Smooth muscle cell (in vitro differentiated cells): ENCODE data around the gene ADGRB2. TPM values are rescaled to one million over a fixed set of nuclear protein-coding genes. Genes with fewer than 3 reads are reported as not detected.

Experiments
- DNase-seq: peaks from one replicate; lab custom pipeline; 2025; ENCODE audit not compliant: unreplicated experiment; lab: John Stamatoyannopoulos, UW
- H2AFZ ChIP-seq: fragments of 200-600 bp; sonication (generic); 2 replicates; pipeline ENCODE4 v1.6.0; 2016; ENCODE audit warnings: antibody characterized with exemption, low read depth, mild to moderate bottlenecking
- H3F3A ChIP-seq: fragments of 200-600 bp; sonication (generic); 2 replicates; pipeline ENCODE4 v1.6.0; 2017; ENCODE audit warnings: antibody characterized with exemption, low read depth
- H3K27ac ChIP-seq: fragments of 200-600 bp; sonication (generic); 2 replicates; pipeline ENCODE4 v1.5.1; 2016; ENCODE audit warnings: low read depth, mild to moderate bottlenecking
- H3K27me3 ChIP-seq: fragments of 200-600 bp; sonication (generic); 2 replicates; pipeline ENCODE4 v1.6.1; 2016; ENCODE audit warnings: low read depth, mild to moderate bottlenecking
- H3K36me3 ChIP-seq: fragments of 200-600 bp; sonication (generic); 2 replicates; pipeline ENCODE4 v1.5.1; 2016; ENCODE audit warnings: low read depth
- H3K4me1 ChIP-seq: fragments of 200-600 bp; sonication (generic); 2 replicates; pipeline ENCODE4 v1.5.1; 2016; ENCODE audit warnings: low read depth
- H3K4me2 ChIP-seq: fragments of 200-600 bp; sonication (generic); 2 replicates; pipeline ENCODE4 v1.6.0; 2016; ENCODE audit warnings: mild to moderate bottlenecking
- H3K4me3 ChIP-seq: fragments of 200-600 bp; sonication (generic); 2 replicates; pipeline ENCODE4 v1.5.1; 2016; ENCODE audit warnings: mild to moderate bottlenecking
- H3K79me2 ChIP-seq: fragments of 200-600 bp; sonication (generic); 2 replicates; pipeline ENCODE4 v1.6.0; 2016; ENCODE audit warnings: low read depth, mild to moderate bottlenecking
- H3K9ac ChIP-seq: fragments of 200-600 bp; sonication (generic); 2 replicates; pipeline ENCODE4 v1.6.0; 2016; ENCODE audit warnings: low read depth
- H3K9me3 ChIP-seq: fragments of 200-600 bp; sonication (generic); replicated peaks from 2 replicates; pipeline ENCODE4 v1.5.1; 2016; ENCODE audit warnings: low read depth
- H4K20me1 ChIP-seq: fragments of 200-600 bp; sonication (generic); 2 replicates; pipeline ENCODE4 v1.6.0; 2016; ENCODE audit warnings: low read depth
- WGBS: methylation state at CpG from one replicate; pipeline ENCODE4 v1.1.7; 2016; ENCODE audit warnings: low lambda C conversion rate; 5-methylcytosine and 5-hydroxymethylcytosine counted together
- polyA plus RNA-seq: library from polyadenylated mRNA; unstranded; fragments of >200 nt; fragmentation: Nextera tagmentation; extraction: Ambion mirVana; gene quantifications from 2 replicates; pipeline ENCODE4 v1.2.1, GENCODE V29; 2016
- total RNA-seq: library from RNA; depleted of rRNA; stranded (reverse); fragments of >200 nt; gene quantifications from 2 replicates; pipeline ENCODE4 v1.2.3, GENCODE V29; 2014
- TF ChIP-seq, protein P1 (sequence below): fragments of 200-600 bp; sonication (generic); IDR thresholded peaks from 2 replicates; pipeline ENCODE4 v1.5.1; 2017; ENCODE audit warnings: borderline replicate concordance, mild to moderate bottlenecking, antibody characterized with exemption; ENCODE audit not compliant: insufficient read depth, poor library complexity, severe bottlenecking

ADGRB2 gene
- total and polyA plus RNA-seq, 2 experiments from 2014 or later = 8.8 to 9.4 TPM

DNA sequence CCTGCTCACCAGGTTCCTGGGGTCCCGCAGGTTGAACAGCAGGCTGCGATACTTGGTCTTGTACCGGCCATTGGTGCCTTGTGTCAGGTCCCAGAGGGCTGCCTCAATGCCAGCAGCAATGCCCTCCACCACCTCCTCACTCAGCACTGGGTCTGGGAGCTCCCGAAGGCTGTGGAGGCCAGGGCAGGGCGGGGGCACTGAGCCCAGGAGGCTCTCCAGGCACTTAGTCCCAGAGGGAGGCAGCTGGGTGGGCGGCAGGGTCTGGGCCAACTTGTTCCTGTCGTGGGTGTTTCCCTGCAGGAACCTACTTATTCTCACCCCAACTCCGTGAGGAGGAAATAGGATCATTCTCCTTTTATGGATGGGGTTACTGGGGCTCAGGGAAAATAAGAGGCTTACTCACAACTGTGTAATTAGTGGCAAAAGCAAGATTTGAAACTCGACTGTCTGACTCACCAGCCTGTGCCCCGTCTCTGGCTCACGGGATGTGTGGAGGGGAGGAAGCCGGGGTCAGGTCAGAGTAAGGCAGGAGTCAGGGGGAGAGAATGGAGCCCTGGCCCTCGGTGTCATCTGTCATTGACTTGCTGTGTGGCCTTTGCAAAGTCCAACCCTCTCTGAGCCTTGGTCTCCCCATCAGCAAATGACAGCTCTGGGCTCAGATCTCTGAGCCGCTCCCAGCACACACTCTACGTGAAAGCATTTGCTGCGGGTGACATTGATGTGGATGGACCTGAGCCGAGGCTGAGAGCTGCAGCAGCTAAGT lies 34.5 kb upstream of the ADGRB2 start:
- Histone ChIP-seq H4K20me1 (peaks cover 20% of the 10 kb centered on the region), H3K79me2 (peaks cover 40% of the 10 kb centered on the region), H3K36me3 (no peaks in the 10 kb centered on the region), H2AFZ (peak overlapping the region; percentile 26), H3K9me3 (no peaks in the 10 kb centered on the region), H3K4me3 (peak overlapping the region; percentile 42), H3K27ac (peak overlapping the region; percentile 82), H3K9ac (peak overlapping the region; percentile 47), H3K4me1 (peaks cover 25% of the 10 kb centered on the region), H3K4me2 (peak overlapping the region; percentile 87), H3K27me3 (no peaks in the 10 kb centered on the region), H3F3A (no peaks in the 10 kb centered on the region)
- TF ChIP-seq, protein P1, sequence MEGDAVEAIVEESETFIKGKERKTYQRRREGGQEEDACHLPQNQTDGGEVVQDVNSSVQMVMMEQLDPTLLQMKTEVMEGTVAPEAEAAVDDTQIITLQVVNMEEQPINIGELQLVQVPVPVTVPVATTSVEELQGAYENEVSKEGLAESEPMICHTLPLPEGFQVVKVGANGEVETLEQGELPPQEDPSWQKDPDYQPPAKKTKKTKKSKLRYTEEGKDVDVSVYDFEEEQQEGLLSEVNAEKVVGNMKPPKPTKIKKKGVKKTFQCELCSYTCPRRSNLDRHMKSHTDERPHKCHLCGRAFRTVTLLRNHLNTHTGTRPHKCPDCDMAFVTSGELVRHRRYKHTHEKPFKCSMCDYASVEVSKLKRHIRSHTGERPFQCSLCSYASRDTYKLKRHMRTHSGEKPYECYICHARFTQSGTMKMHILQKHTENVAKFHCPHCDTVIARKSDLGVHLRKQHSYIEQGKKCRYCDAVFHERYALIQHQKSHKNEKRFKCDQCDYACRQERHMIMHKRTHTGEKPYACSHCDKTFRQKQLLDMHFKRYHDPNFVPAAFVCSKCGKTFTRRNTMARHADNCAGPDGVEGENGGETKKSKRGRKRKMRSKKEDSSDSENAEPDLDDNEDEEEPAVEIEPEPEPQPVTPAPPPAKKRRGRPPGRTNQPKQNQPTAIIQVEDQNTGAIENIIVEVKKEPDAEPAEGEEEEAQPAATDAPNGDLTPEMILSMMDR = no peak
- WGBS = 28% methylated on average over 17 of the region's 17 CpGs
- no peak for DNase-seq

- peak overlapping the region; percentile 87 for H3K4me2 ChIP-seq
- no peak overlapping the region for H2AFZ ChIP-seq
- peaks cover 25% of the 10 kb centered on the region for H3K4me1 ChIP-seq
- DNase-seq = no peak
- peaks cover 40% of the 10 kb centered on the region for H3K79me2 ChIP-seq
- H3K27ac ChIP-seq = peak overlapping the region; percentile 82
- peak overlapping the region; percentile 47 for H3K9ac ChIP-seq
- no peaks in the 10 kb centered on the region for H3K27me3 ChIP-seq
- no peaks in the 10 kb centered on the region for H3F3A ChIP-seq
- H3K4me3 ChIP-seq = peak overlapping the region; percentile 42
- H4K20me1 ChIP-seq = peaks cover 20% of the 10 kb centered on the region
- WGBS = 68% methylated on average over 8 of the region's 8 CpGs
- no peaks in the 10 kb centered on the region for H3K36me3 ChIP-seq
- TF ChIP-seq, protein P1 = no peak
- no peaks in the 10 kb centered on the region for H3K9me3 ChIP-seq
Measured at GRCh38 chr1:31798086-31798432, 33.9 kb upstream of the ADGRB2 start.

- H2AFZ ChIP-seq = no peak overlapping the region
- H3F3A ChIP-seq = no peaks in the 10 kb centered on the region
- peaks cover 20% of the 10 kb centered on the region for H4K20me1 ChIP-seq
- H3K4me1 ChIP-seq = peaks cover 25% of the 10 kb centered on the region
- 91% methylated on average over 5 of the region's 5 CpGs for WGBS
- H3K9me3 ChIP-seq = no peaks in the 10 kb centered on the region
- peak overlapping the region; percentile 87 for H3K4me2 ChIP-seq
- no peaks in the 10 kb centered on the region for H3K36me3 ChIP-seq
- no peaks in the 10 kb centered on the region for H3K27me3 ChIP-seq
- H3K9ac ChIP-seq = peak overlapping the region; percentile 47
- no peak for DNase-seq
- peaks cover 40% of the 10 kb centered on the region for H3K79me2 ChIP-seq
- TF ChIP-seq, protein P1 = no peak
- H3K27ac ChIP-seq = peak overlapping the region; percentile 82
- H3K4me3 ChIP-seq = peak overlapping the region; percentile 42
Measured at GRCh38 chr1:31797216-31797615, 33.1 kb upstream of the ADGRB2 start.

DNA sequence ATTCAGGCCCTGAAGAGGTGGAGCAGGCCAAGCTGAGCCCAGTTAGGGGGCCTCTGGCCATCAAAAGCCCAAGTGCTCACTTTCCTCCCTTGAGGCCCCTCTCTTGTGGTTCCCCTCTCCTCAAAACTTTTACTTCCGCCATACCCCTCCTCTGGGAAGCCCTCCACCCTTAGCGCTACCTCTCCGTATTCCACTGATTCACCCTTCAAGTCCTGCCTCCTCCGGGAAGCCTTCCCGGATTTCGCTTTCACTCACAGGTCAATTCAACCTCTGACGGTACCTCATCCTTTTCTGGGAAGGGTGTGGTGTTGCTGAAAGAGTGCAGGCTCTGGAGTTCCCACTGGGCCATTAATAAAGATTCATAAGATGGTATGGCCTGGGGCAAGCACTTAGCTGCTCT lies 32.6 kb upstream of the ADGRB2 start:
- DNase-seq = no peak
- no peaks in the 10 kb centered on the region for H3K27me3 ChIP-seq
- H3K4me1 ChIP-seq = peaks cover 25% of the 10 kb centered on the region
- no peak overlapping the region for H3K9ac ChIP-seq
- H2AFZ ChIP-seq = no peak overlapping the region
- no peaks in the 10 kb centered on the region for H3K9me3 ChIP-seq
- H3K36me3 ChIP-seq = no peaks in the 10 kb centered on the region
- H3K27ac ChIP-seq = no peak overlapping the region
- peaks cover 40% of the 10 kb centered on the region for H3K79me2 ChIP-seq
- TF ChIP-seq, protein P1 = no peak
- H3F3A ChIP-seq = no peaks in the 10 kb centered on the region
- peaks cover 20% of the 10 kb centered on the region for H4K20me1 ChIP-seq
- H3K4me3 ChIP-seq = no peak overlapping the region
- H3K4me2 ChIP-seq = peak overlapping the region; percentile 87
- 95% methylated on average over 7 of the region's 7 CpGs for WGBS
